ENCODE results near the gene CCDC141. TPM values are rescaled to one million over a fixed set of nuclear protein-coding genes. Genes with fewer than 3 reads are reported as not detected.

Gene CCDC141
- total RNA-seq, 1 experiment from 2014 or later, result 11.5 TPM

DNA sequence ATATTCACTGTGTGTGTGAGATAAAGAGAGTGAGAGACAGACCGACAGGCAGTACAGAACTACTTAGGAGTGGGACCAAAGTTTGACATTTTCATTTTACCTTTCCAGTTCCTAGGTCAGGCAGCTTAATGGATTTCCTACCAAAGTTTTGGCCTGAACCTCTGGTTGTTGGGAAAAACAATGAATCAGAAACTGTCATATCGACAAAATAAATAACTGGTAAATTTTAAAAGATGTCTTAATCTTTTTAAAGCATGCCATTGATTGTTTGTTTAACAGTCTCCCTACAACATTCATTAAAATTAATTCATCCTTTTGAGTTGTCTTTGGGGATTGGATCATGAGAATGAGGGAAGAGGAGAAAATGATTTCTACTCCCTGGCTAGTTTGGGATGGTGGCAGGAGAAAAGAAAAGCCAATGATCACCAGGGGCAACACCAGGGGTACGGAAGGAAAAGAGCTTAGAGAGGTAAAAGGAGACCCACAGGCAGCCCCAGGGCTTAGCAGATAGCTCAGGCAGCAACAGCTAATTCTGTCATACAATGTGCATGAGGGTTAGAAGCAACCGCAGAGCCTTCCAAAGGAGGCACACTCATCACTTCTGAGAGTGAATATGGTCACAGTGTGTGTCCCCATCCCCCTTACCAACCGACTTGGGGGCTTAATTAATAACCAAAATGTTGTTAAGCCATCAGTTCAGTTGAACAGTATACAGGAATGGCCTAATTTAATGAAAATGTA lies 98.5 kb downstream of the CCDC141 start:
- TF ChIP-seq, protein P1, sequence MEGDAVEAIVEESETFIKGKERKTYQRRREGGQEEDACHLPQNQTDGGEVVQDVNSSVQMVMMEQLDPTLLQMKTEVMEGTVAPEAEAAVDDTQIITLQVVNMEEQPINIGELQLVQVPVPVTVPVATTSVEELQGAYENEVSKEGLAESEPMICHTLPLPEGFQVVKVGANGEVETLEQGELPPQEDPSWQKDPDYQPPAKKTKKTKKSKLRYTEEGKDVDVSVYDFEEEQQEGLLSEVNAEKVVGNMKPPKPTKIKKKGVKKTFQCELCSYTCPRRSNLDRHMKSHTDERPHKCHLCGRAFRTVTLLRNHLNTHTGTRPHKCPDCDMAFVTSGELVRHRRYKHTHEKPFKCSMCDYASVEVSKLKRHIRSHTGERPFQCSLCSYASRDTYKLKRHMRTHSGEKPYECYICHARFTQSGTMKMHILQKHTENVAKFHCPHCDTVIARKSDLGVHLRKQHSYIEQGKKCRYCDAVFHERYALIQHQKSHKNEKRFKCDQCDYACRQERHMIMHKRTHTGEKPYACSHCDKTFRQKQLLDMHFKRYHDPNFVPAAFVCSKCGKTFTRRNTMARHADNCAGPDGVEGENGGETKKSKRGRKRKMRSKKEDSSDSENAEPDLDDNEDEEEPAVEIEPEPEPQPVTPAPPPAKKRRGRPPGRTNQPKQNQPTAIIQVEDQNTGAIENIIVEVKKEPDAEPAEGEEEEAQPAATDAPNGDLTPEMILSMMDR (IDR thresholded peaks at IDR 0.05; ENCODE audit: insufficient read depth in 1 of 2, low read depth in 1 of 2, low read length in 1 of 2, severe bottlenecking in 1 of 2, unreplicated experiment in 1 of 2), result no peak
- ChIA-PET POLR2A (no interaction called here), CTCF (no interaction called here)
- Histone ChIP-seq H3K4me1 (no peaks in the 10 kb centered on the region), H3K36me3 (ENCODE audit: control insufficient read depth, insufficient read depth, low read length) (no peaks in the 10 kb centered on the region), H3K9me3 (no peaks in the 10 kb centered on the region), H3K27me3 (replicated peaks; ENCODE audit: control insufficient read depth, insufficient read depth, low read length) (no peaks in the 10 kb centered on the region), H3K4me3 (ENCODE audit: low read depth, low read length) (no peak overlapping the region)
- no peak overlapping the region for H3K4me3 Mint-ChIP-seq (ENCODE audit: unreplicated experiment)
- H3K4me1 Mint-ChIP-seq (ENCODE audit: low read depth, unreplicated experiment), result no peaks in the 10 kb centered on the region
- peaks cover 6% of the 10 kb centered on the region for H3K36me3 Mint-ChIP-seq (ENCODE audit: insufficient read depth, unreplicated experiment)
- H3K9me3 Mint-ChIP-seq (ENCODE audit: unreplicated experiment), result peaks cover 10% of the 10 kb centered on the region
- no peak for DNase-seq
- BruUV-seq (replicated peaks), result no TSS peak
- intact Hi-C loops (cut with micrococcal nuclease; ENCODE audit: unreplicated experiment), result no loop called here
- no peak overlapping the region for H3K27ac Mint-ChIP-seq (ENCODE audit: unreplicated experiment)
- H3K27me3 Mint-ChIP-seq (ENCODE audit: insufficient read depth, unreplicated experiment), result no peaks in the 10 kb centered on the region

DNA sequence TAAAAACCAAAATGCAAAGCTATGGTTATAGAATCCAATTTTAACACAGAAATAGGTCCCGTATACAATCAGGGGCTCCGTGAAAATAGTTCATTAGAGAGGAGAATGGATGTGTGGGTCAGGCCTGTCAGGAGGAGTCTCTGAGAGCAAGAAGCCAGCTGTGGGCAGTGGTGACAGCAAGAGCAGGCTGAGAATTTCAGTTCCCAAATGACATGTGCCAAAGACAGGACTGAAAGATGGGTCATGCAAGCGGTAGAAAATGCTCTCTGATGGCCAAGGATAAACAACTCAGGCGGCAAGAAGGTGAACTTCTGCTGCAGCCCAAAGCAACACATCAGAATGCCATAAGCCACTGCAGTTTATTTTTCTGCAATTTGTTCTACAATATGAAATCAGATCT lies 100.4 kb downstream of the CCDC141 start:
- Histone ChIP-seq H3K4me3 (ENCODE audit: low read depth, low read length) (no peak overlapping the region), H3K36me3 (ENCODE audit: control insufficient read depth, insufficient read depth, low read length) (no peaks in the 10 kb centered on the region), H3K4me1 (no peaks in the 10 kb centered on the region), H3K27me3 (replicated peaks; ENCODE audit: control insufficient read depth, insufficient read depth, low read length) (no peaks in the 10 kb centered on the region), H3K9me3 (no peaks in the 10 kb centered on the region)
- TF ChIP-seq, protein P1 (IDR thresholded peaks at IDR 0.05; ENCODE audit: insufficient read depth in 1 of 2, low read depth in 1 of 2, low read length in 1 of 2, severe bottlenecking in 1 of 2, unreplicated experiment in 1 of 2), result no peak
- BruUV-seq (replicated peaks), result no TSS peak
- no peaks in the 10 kb centered on the region for H3K27me3 Mint-ChIP-seq (ENCODE audit: insufficient read depth, unreplicated experiment)
- ChIA-PET CTCF (no interaction called here), POLR2A (no interaction called here)
- intact Hi-C loops (cut with micrococcal nuclease; ENCODE audit: unreplicated experiment), result no loop called here
- no peaks in the 10 kb centered on the region for H3K4me1 Mint-ChIP-seq (ENCODE audit: low read depth, unreplicated experiment)
- H3K9me3 Mint-ChIP-seq (ENCODE audit: unreplicated experiment), result peaks cover 10% of the 10 kb centered on the region
- no peak overlapping the region for H3K4me3 Mint-ChIP-seq (ENCODE audit: unreplicated experiment)
- peaks cover 6% of the 10 kb centered on the region for H3K36me3 Mint-ChIP-seq (ENCODE audit: insufficient read depth, unreplicated experiment)
- H3K27ac Mint-ChIP-seq (ENCODE audit: unreplicated experiment), result no peak overlapping the region
- DNase-seq, result no peak

DNA sequence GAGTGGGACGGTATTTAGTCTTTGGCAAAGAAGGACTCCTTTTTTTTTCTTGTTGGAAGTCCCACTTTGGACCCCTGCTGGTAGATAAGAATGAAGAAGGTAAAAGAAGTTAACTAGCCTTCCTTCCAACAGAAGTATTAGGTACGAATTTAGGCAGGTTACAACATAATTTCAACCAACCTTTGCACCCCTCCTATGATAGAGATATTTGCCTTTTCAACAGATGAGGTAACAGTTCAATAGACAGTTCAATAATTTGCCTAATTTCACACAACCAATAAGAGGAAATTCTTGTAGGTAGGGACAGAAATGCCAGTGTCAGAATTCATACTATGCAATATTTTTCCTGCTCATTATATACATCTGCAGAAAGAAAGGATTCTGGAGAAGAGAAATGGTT lies 100.8 kb downstream of the CCDC141 start:
- no TSS peak for BruUV-seq (replicated peaks)
- Histone ChIP-seq H3K9me3 (no peaks in the 10 kb centered on the region), H3K27me3 (replicated peaks; ENCODE audit: control insufficient read depth, insufficient read depth, low read length) (no peaks in the 10 kb centered on the region), H3K36me3 (ENCODE audit: control insufficient read depth, insufficient read depth, low read length) (no peaks in the 10 kb centered on the region), H3K4me3 (ENCODE audit: low read depth, low read length) (no peak overlapping the region), H3K4me1 (no peaks in the 10 kb centered on the region)
- intact Hi-C loops (cut with micrococcal nuclease; ENCODE audit: unreplicated experiment), result no loop called here
- no peaks in the 10 kb centered on the region for H3K27me3 Mint-ChIP-seq (ENCODE audit: insufficient read depth, unreplicated experiment)
- H3K4me1 Mint-ChIP-seq (ENCODE audit: low read depth, unreplicated experiment), result no peaks in the 10 kb centered on the region
- POLR2A ChIA-PET, result no interaction called here
- no peak overlapping the region for H3K27ac Mint-ChIP-seq (ENCODE audit: unreplicated experiment)
- peaks cover 6% of the 10 kb centered on the region for H3K36me3 Mint-ChIP-seq (ENCODE audit: insufficient read depth, unreplicated experiment)
- H3K9me3 Mint-ChIP-seq (ENCODE audit: unreplicated experiment), result peaks cover 10% of the 10 kb centered on the region
- no peak for DNase-seq
- no peak overlapping the region for H3K4me3 Mint-ChIP-seq (ENCODE audit: unreplicated experiment)
- TF ChIP-seq, protein P1 (IDR thresholded peaks at IDR 0.05; ENCODE audit: insufficient read depth in 1 of 2, low read depth in 1 of 2, low read length in 1 of 2, severe bottlenecking in 1 of 2, unreplicated experiment in 1 of 2), result no peak
- CTCF ChIA-PET, result no interaction called here

All from Caco-2 (cell line).